ENCODE data around the gene CAMKMT. TPM values are rescaled to one million over a fixed set of nuclear protein-coding genes. Genes with fewer than 3 reads are reported as not detected.

Gene CAMKMT
- total RNA-seq, 1 experiment from 2014 or later: 2.7 TPM

DNA sequence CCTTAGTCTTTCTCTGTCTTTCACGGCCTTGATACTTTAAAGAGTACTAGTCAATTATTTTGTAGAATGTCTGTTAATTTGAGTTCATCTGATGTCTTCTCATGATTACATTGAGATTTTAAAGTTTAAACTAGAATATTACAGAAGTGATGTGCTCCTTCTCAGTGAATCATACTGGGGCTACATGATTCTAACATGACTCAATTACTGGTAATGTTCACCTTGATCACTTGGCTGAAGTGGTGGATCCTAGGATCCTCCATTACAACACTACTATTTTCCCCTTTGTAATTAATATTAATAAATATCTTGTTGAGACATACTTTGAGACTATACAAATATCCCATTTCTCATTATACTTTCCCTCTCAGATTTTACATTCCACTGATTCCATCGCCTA, 148.5 kb downstream of the CAMKMT start:
- ChIA-PET CTCF (no interaction called here), POLR2A (ENCODE audit: unreplicated experiment) (no interaction called here)
- no TSS peak for BruUV-seq (replicated peaks)
- ATAC-seq (peak; percentile 45; the same call in 1 of the 2 replicates), DNase-seq (peak; percentile 50)
- intact Hi-C loops (cut with micrococcal nuclease): no loop called here
- Histone ChIP-seq H3K36me3 (ENCODE audit: low read depth, low read length) (no peaks in the 10 kb centered on the region), H2AFZ (ENCODE audit: low read length) (no peak overlapping the region), H3K79me2 (ENCODE audit: low read length) (no peaks in the 10 kb centered on the region), H3F3A (ENCODE audit: low read length, unreplicated experiment) (no peaks in the 10 kb centered on the region), H3K9me2 (replicated peaks; ENCODE audit: low read length) (no peaks in the 10 kb centered on the region), H3K4me3 (ENCODE audit: low read length) (no peak overlapping the region), H3K9me3 (ENCODE audit: low read length) (no peaks in the 10 kb centered on the region), H3K27me3 (ENCODE audit: low read length) (no peaks in the 10 kb centered on the region), H3K4me1 (ENCODE audit: insufficient read depth, low read length) (peaks cover 9% of the 10 kb centered on the region; the same call in 1 of the 2 replicates), H3K4me2 (ENCODE audit: low read length) (no peak overlapping the region), H4K20me1 (ENCODE audit: low read length) (no peaks in the 10 kb centered on the region), H3K9ac (ENCODE audit: low read length) (no peak overlapping the region), H3K27ac (ENCODE audit: low read length) (no peak overlapping the region)
- TF ChIP-seq EZH2phosphoT487 (IDR thresholded peaks at IDR 0.05; ENCODE audit: borderline replicate concordance, low read length) (no peak), CTCF (conservative IDR thresholded peaks at IDR 0.05; ENCODE audit: low read depth, low read length) (no peak), EZH2 (IDR thresholded peaks at IDR 0.05; ENCODE audit: low read length, unreplicated experiment) (no peak)

DNA sequence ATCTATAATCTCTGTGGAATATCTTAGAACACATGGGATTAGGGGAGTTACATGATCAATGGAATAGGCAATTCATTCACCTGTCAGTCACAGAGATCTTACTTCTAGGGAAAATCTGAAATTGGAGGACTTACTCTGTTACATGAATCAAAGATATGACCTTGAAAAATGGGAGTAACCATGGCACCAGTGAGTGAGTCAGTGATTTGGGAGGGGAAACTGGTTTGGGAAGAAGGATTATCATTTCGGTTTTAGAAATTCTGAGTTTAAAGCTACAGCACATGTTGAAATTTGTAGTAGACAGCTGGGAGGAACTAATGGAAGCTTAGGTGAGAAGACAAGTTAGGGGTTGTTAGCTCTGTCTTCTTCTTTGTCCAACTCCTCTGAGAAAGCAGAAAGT, 153.7 kb downstream of the CAMKMT start:
- ATAC-seq (no peak), DNase-seq (peak; percentile 34)
- Histone ChIP-seq H3K9ac (ENCODE audit: low read length) (no peak overlapping the region), H3K36me3 (ENCODE audit: low read depth, low read length) (no peaks in the 10 kb centered on the region), H3K9me2 (replicated peaks; ENCODE audit: low read length) (no peaks in the 10 kb centered on the region), H3K9me3 (ENCODE audit: low read length) (no peaks in the 10 kb centered on the region), H3K79me2 (ENCODE audit: low read length) (no peaks in the 10 kb centered on the region), H3K4me1 (ENCODE audit: insufficient read depth, low read length) (peaks cover 9% of the 10 kb centered on the region; the same call in 1 of the 2 replicates), H2AFZ (ENCODE audit: low read length) (no peak overlapping the region), H3K27ac (ENCODE audit: low read length) (no peak overlapping the region), H4K20me1 (ENCODE audit: low read length) (no peaks in the 10 kb centered on the region), H3F3A (ENCODE audit: low read length, unreplicated experiment) (no peaks in the 10 kb centered on the region), H3K4me3 (ENCODE audit: low read length) (no peak overlapping the region), H3K27me3 (ENCODE audit: low read length) (no peaks in the 10 kb centered on the region), H3K4me2 (ENCODE audit: low read length) (no peak overlapping the region)
- TF ChIP-seq EZH2 (IDR thresholded peaks at IDR 0.05; ENCODE audit: low read length, unreplicated experiment): no peak
- TF ChIP-seq CTCF (conservative IDR thresholded peaks at IDR 0.05; ENCODE audit: low read depth, low read length): no peak
- TF ChIP-seq EZH2phosphoT487 (IDR thresholded peaks at IDR 0.05; ENCODE audit: borderline replicate concordance, low read length): no peak
- no TSS peak for BruUV-seq (replicated peaks)
- POLR2A ChIA-PET (ENCODE audit: unreplicated experiment): no interaction called here
- intact Hi-C loops (cut with micrococcal nuclease): no loop called here
- CTCF ChIA-PET: no interaction called here

DNA sequence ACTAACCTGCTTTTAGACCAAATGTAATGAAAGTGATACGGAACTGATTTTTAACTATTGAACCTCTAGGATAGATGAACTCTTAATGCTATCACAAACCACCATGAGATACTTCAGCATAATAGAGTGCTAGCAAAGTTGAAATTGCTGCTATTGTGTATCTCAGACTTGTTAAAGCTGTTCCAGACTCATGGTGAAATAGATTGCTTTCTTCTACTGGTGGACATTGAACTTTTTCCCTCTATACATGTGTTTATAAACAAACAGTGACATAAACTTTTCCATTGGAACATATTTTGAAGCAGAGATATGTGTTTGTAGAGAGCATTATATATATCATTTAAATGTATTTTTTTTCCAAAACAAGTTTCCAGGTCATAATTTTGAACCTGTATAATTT, 157.3 kb downstream of the CAMKMT start:
- 0 out of 2 replicates have a peak, but pooled peaks cover 8% of the 10 kb centered on the region for H3K9me3 ChIP-seq (ENCODE audit: low read length)
- ChIA-PET POLR2A (ENCODE audit: unreplicated experiment) (no interaction called here), CTCF (no interaction called here)

More for the DNA sequence above, 157.3 kb downstream of the CAMKMT start:
- no peaks in the 10 kb centered on the region for H3K27me3 ChIP-seq (ENCODE audit: low read length)
- H3K79me2 ChIP-seq (ENCODE audit: low read length): no peaks in the 10 kb centered on the region
- no peak overlapping the region for H3K27ac ChIP-seq (ENCODE audit: low read length)
- H3K36me3 ChIP-seq (ENCODE audit: low read depth, low read length): peaks cover 5% of the 10 kb centered on the region; the same call in 1 of the 2 replicates
- DNase-seq: no peak
- no TSS peak for BruUV-seq (replicated peaks)
- H2AFZ ChIP-seq (ENCODE audit: low read length): no peak overlapping the region
- H3K4me2 ChIP-seq (ENCODE audit: low read length): no peak overlapping the region
- TF ChIP-seq EZH2phosphoT487 (IDR thresholded peaks at IDR 0.05; ENCODE audit: borderline replicate concordance, low read length): no peak
- TF ChIP-seq EZH2 (IDR thresholded peaks at IDR 0.05; ENCODE audit: low read length, unreplicated experiment): no peak
- TF ChIP-seq CTCF (conservative IDR thresholded peaks at IDR 0.05; ENCODE audit: low read depth, low read length): no peak
- ATAC-seq: no peak
- peaks cover 6% of the 10 kb centered on the region; the same call in 1 of the 2 replicates for H3K4me1 ChIP-seq (ENCODE audit: insufficient read depth, low read length)
- H3K4me3 ChIP-seq (ENCODE audit: low read length): no peak overlapping the region
- no peaks in the 10 kb centered on the region for H4K20me1 ChIP-seq (ENCODE audit: low read length)
- no peaks in the 10 kb centered on the region for H3F3A ChIP-seq (ENCODE audit: low read length, unreplicated experiment)
- intact Hi-C loops (cut with micrococcal nuclease): no loop called here
- H3K9me2 ChIP-seq (replicated peaks; ENCODE audit: low read length): no peaks in the 10 kb centered on the region
- no peak overlapping the region for H3K9ac ChIP-seq (ENCODE audit: low read length)

Data from PC-3 (cell line).